Aorta (tissue), 5 donors: ENCODE data around the gene TSSK1B. TPM values are rescaled to one million over a fixed set of nuclear protein-coding genes. Genes with fewer than 3 reads are reported as not detected.
"Not testable (repeated sequence)": the region's sequence is repeated elsewhere in the genome, so short reads cannot be mapped to it uniquely, and the experiment has no call there.

Source experiments
- ATAC-seq: fragments of 200-7000 bp; cut with Tn5 transposase; one replicate; pipeline ENCODE4 v1.9.1; 2022; ENCODE audit warnings: moderate library complexity; ENCODE audit not compliant: low FRiP score
- DNase-seq, 2 donors: peaks; one replicate each; pipeline ENCODE4 v3.0.0-alpha.2; 2020
- H3K27ac ChIP-seq, 2 donors: one replicate each; pipeline ENCODE4 v1.5.1; 2013; ENCODE audit warnings: low read length in 2 of 2, mild to moderate bottlenecking in 2 of 2, moderate library complexity in 2 of 2, control low read depth in 1 of 2, inconsistent platforms in 1 of 2, low read depth in 1 of 2
- H3K27me3 ChIP-seq, 2 donors: one replicate each; pipeline ENCODE4 v1.6.1; 2013; ENCODE audit warnings: control low read depth in 1 of 2, low read length in 1 of 2, mild to moderate bottlenecking in 1 of 2, moderate library complexity in 1 of 2; ENCODE audit not compliant: insufficient read depth in 2 of 2, control insufficient read depth in 1 of 2
- H3K36me3 ChIP-seq, 2 donors: one replicate each; pipeline ENCODE4 v1.6.1; 2013; ENCODE audit warnings: control low read depth in 1 of 2, low read length in 1 of 2, mild to moderate bottlenecking in 1 of 2; ENCODE audit not compliant: insufficient read depth in 2 of 2, control insufficient read depth in 1 of 2
- H3K4me1 ChIP-seq, 2 donors: one replicate each; pipeline ENCODE4 v1.6.1; 2013; ENCODE audit warnings: low read length in 2 of 2, control low read depth in 1 of 2, mild to moderate bottlenecking in 1 of 2, moderate library complexity in 1 of 2; ENCODE audit not compliant: insufficient read depth in 2 of 2, control insufficient read depth in 1 of 2
- H3K4me3 ChIP-seq, 2 donors: one replicate each; pipeline ENCODE4 v1.5.1; 2013; ENCODE audit warnings: low read length in 2 of 2, control low read depth in 1 of 2, mild to moderate bottlenecking in 1 of 2
- H3K9me3 ChIP-seq: one replicate; pipeline ENCODE4 v1.6.1; 2013; ENCODE audit warnings: mild to moderate bottlenecking, low read length; ENCODE audit not compliant: control insufficient read depth
- WGBS, 2 donors: extraction: QIAGEN DNeasy Blood & Tissue Kit; methylation state at CpG; one replicate each; pipeline ENCODE4 v1.1.7; 2013; 5-methylcytosine and 5-hydroxymethylcytosine counted together
- intact Hi-C, 2 donors: fragments of 100-400 bp; cut with DNase I; formaldehyde crosslinking; loops; one replicate each; pipeline versions ENCODE4 v1.14.2 to v1.15.0; 2022
- long read RNA-seq, 2 donors: library from polyadenylated mRNA; unstranded; transcript quantifications; one replicate each; pipeline ENCODE4 v2.0.0, GENCODE V29; 2020 to 2021
- polyA plus RNA-seq, 2 donors: library from polyadenylated mRNA; stranded (reverse); fragments of 200-250 nt; gene quantifications; one replicate each; pipeline ENCODE4 v1.2.3, GENCODE V29; 2013
- total RNA-seq, 2 donors: library from RNA; stranded (reverse); fragmentation: NEBNext Ultra II Directional; extraction: Animal tissue kit (Norgen Biotek cat#: 25700); gene quantifications; one replicate each; pipeline ENCODE4 v1.2.1, GENCODE V29; 2021
- donor health status: healthy with polysubstance abuse.
- donor health status: Bipolar disorder and iron deficiency.
- donor health status: DM: no; HTN: no; CAD: no.
- donor health status: DM: no; HTN: no; CAD: no.
- donor health status: DM: yes; HTN: yes; CAD: no.

Gene TSSK1B
- total RNA-seq (under 1 TPM in 1 of 2 donors, not detected in 1; 0.18 TPM), polyA plus RNA-seq (not detected)
- long read RNA-seq, donor 1, result 0 reads
- long read RNA-seq, donor 2, result 0 reads

GRCh38 chr5:113434889-113435288 lies at the start of gene TSSK1B:
TSSK1B (minus strand) TSS chr5:113434989; CDS start chr5:113434839, 150 bp downstream.
- DNase-seq (no peak), ATAC-seq (no peak)
- WGBS, 2 donors, result 30 to 36% methylated on average over 3 of the region's 3 CpGs
- Histone ChIP-seq H3K4me3 (no peak within 1 kb of the TSS), H3K9me3 (no peaks in the 10 kb centered on the region), H3K27ac (no peak within 1 kb of the TSS), H3K36me3 (no peaks in the 10 kb centered on the region), H3K4me1 (no peaks in the 10 kb centered on the region), H3K27me3 (no peaks in the 10 kb centered on the region)
- intact Hi-C loops, result no loop called here

DNA sequence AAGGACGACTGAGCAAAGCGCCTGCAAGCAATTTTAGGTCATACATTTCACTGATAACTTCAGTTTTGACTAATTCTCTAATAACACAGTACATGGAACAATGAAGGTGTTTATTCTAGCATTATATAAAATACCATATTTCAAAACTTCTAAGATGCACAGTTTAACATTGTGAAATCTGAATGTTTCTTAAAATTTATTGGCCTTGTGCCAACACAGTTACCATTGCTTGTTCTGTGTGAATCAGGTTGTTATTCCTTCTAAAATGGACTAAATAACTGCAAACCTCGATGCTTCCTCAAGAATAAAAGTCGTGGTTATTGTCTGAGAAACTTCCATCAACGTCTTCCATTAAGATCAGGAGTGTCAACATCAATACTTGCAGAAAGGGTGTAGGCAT lies 45.5 kb upstream of the TSSK1B start:
- intact Hi-C loops, result no loop called here
- Histone ChIP-seq H3K27ac (no peak overlapping the region), H3K9me3 (no peaks in the 10 kb centered on the region), H3K36me3 (no peaks in the 10 kb centered on the region), H3K4me1 (no peaks in the 10 kb centered on the region), H3K4me3 (no peak overlapping the region), H3K27me3 (no peaks in the 10 kb centered on the region)
- 81 to 84% methylated on average over 5 of the region's 5 CpGs for WGBS, 2 donors
- DNase-seq, result no peak
- no peak for ATAC-seq

- 94% methylated on average over 3 of the region's 3 CpGs for WGBS, 2 donors
- no peak for ATAC-seq
- H3K27me3 ChIP-seq, result no peaks in the 10 kb centered on the region
- H3K27ac ChIP-seq, result no peak overlapping the region
- no peak for DNase-seq
- no peaks in the 10 kb centered on the region for H3K36me3 ChIP-seq
- intact Hi-C loops, result no loop called here
- no peaks in the 10 kb centered on the region for H3K4me1 ChIP-seq
- H3K4me3 ChIP-seq, result no peak overlapping the region
- no peaks in the 10 kb centered on the region for H3K9me3 ChIP-seq
Measured at GRCh38 chr5:113478691-113479090, 43.9 kb upstream of the TSSK1B start.

GRCh38 chr5:113474100-113474728 lies 39.4 kb upstream of the TSSK1B start:
- DNase-seq (no peak), ATAC-seq (no peak)
- H3K4me1 ChIP-seq, result no peaks in the 10 kb centered on the region
- no peak overlapping the region for H3K27ac ChIP-seq
- no peaks in the 10 kb centered on the region for H3K36me3 ChIP-seq
- intact Hi-C loops, result no loop called here
- H3K4me3 ChIP-seq, result no peak overlapping the region
- no peaks in the 10 kb centered on the region for H3K27me3 ChIP-seq
- 45 to 54% methylated on average over 5 of the region's 5 CpGs for WGBS, 2 donors
- no peaks in the 10 kb centered on the region for H3K9me3 ChIP-seq

- intact Hi-C loops, result no loop called here
- DNase-seq (no peak), ATAC-seq (no peak)
- Histone ChIP-seq H3K36me3 (no peaks in the 10 kb centered on the region), H3K27ac (no peak overlapping the region), H3K9me3 (no peaks in the 10 kb centered on the region), H3K4me3 (no peak overlapping the region), H3K27me3 (no peaks in the 10 kb centered on the region), H3K4me1 (no peaks in the 10 kb centered on the region)
Measured at GRCh38 chr5:113463032-113463431, 28.2 kb upstream of the TSSK1B start.

DNA sequence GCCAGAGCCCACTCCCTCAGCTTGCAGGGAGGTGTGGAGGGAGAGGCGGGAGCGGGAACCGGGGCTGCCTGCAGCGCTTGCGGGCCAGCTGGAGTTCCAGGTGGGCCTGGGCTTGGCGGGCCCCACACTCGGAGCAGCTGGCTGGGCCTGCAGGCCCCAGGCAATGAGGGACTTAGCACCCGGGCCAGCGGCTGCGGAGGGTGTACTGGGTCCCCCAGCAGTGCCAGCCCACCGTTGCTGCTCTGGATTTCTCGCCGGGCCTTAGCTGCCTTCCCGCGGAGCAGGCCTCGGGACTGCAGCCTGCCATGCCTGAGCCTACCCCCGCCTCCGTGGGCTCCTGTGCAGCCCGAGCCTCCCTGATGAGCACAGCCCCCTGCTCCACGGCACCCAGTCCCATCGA lies 22.3 kb upstream of the TSSK1B start:
- H3K9me3 ChIP-seq, H3K36me3 ChIP-seq, ATAC-seq, intact Hi-C loops, H3K4me1 ChIP-seq, H3K4me3 ChIP-seq, H3K27me3 ChIP-seq, H3K27ac ChIP-seq, DNase-seq: not testable (repeated sequence)
- WGBS, 2 donors, result 93 to 95% methylated on average over 21 of the region's 21 CpGs

- ATAC-seq, result no peak
- 94 to 96% methylated on average over 6 of the region's 6 CpGs for WGBS, 2 donors
Measured at GRCh38 chr5:113452941-113453340, 18.2 kb upstream of the TSSK1B start.

DNA sequence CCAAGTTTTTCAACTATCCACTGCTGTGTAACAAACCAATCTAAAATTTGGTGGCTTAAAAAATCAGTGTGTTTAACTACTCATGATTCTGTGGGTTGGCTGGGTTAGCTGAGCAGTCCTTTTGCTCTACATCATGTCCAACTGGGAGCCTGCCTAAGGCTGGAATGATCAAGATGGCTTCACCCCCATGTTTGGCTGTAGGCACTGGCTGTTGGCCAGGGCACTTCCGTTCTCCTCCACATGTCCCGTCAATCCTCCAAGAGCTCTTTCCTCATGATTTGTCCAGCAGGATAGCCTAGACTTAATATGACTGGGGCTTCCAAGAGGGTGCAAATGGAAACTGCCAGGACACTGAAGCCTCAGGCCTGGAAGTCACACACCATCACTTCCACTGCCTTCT lies 17.0 kb upstream of the TSSK1B start:
- no peak for ATAC-seq
- no peaks in the 10 kb centered on the region for H3K4me1 ChIP-seq

More at GRCh38 chr5:113452941-113453340, 18.2 kb upstream of the TSSK1B start:
- H3K36me3 ChIP-seq, result no peaks in the 10 kb centered on the region
- intact Hi-C loops, result no loop called here
- H3K4me3 ChIP-seq, result no peak overlapping the region
- H3K4me1 ChIP-seq, result no peaks in the 10 kb centered on the region
- DNase-seq, result no peak
- H3K27ac ChIP-seq, result no peak overlapping the region
- no peaks in the 10 kb centered on the region for H3K27me3 ChIP-seq
- H3K9me3 ChIP-seq, result no peaks in the 10 kb centered on the region

GRCh38 chr5:113450929-113451328 lies 16.1 kb upstream of the TSSK1B start:
- no peaks in the 10 kb centered on the region for H3K4me1 ChIP-seq
- no peaks in the 10 kb centered on the region for H3K9me3 ChIP-seq
- H3K27me3 ChIP-seq, result no peaks in the 10 kb centered on the region
- H3K4me3 ChIP-seq, result no peak overlapping the region
- 19 to 41% methylated on average over 2 of the region's 2 CpGs for WGBS, 2 donors
- ATAC-seq (no peak), DNase-seq (no peak)
- H3K27ac ChIP-seq, result no peak overlapping the region
- H3K36me3 ChIP-seq, result no peaks in the 10 kb centered on the region
- intact Hi-C loops, result no loop called here

More for the DNA sequence above, 17.0 kb upstream of the TSSK1B start:
- H3K9me3 ChIP-seq, result no peaks in the 10 kb centered on the region
- H3K36me3 ChIP-seq, result no peaks in the 10 kb centered on the region
- no peak for DNase-seq
- H3K27ac ChIP-seq, result no peak overlapping the region
- intact Hi-C loops, result no loop called here
- no peaks in the 10 kb centered on the region for H3K27me3 ChIP-seq
- no peak overlapping the region for H3K4me3 ChIP-seq
- WGBS, 2 donors, result 18 to 22% methylated on average over 2 of the region's 2 CpGs
